Endodermal cell (in vitro differentiated cells): ENCODE measurements around the gene CLMN. TPM values are rescaled to one million over a fixed set of nuclear protein-coding genes. Genes with fewer than 3 reads are reported as not detected.

Source experiments
- DNase-seq: peaks from one replicate; pipeline ENCODE4 v3.0.0-alpha.2; 2017
- H3K27ac ChIP-seq: 2 replicates; pipeline ENCODE4 v1.5.1; 2013; ENCODE audit warnings: mild to moderate bottlenecking, low read depth, low read length, moderate library complexity
- H3K27me3 ChIP-seq: 2 replicates; pipeline ENCODE4 v1.6.1; 2013; ENCODE audit warnings: mild to moderate bottlenecking, low read length, moderate library complexity; ENCODE audit not compliant: insufficient read depth, control insufficient read depth, poor library complexity, severe bottlenecking
- H3K36me3 ChIP-seq: 2 replicates; pipeline ENCODE4 v1.7.0; 2013; ENCODE audit warnings: mild to moderate bottlenecking, low read length, moderate library complexity; ENCODE audit not compliant: control insufficient read depth, insufficient read depth
- H3K4me1 ChIP-seq: one replicate; pipeline ENCODE4 v1.7.0; 2013; ENCODE audit warnings: low read length; ENCODE audit not compliant: control insufficient read depth, insufficient read depth
- H3K4me3 ChIP-seq: 2 replicates; pipeline ENCODE4 v1.5.1; 2013; ENCODE audit warnings: mild to moderate bottlenecking, low read length, moderate library complexity
- H3K9ac ChIP-seq: 2 replicates; pipeline ENCODE4 v1.6.1; 2013; ENCODE audit warnings: mild to moderate bottlenecking, low read length, moderate library complexity; ENCODE audit not compliant: poor library complexity, severe bottlenecking; ENCODE audit errors: extremely low read depth
- H3K9me3 ChIP-seq: 2 replicates; pipeline ENCODE4 v1.6.1; 2013; ENCODE audit warnings: mild to moderate bottlenecking, low read length, moderate library complexity; ENCODE audit not compliant: control insufficient read depth
- H3K27ac Mint-ChIP-seq: 2 replicates; pipeline ENCODE4 v1.8.0; 2020; ENCODE audit warnings: mixed read lengths
- H3K27me3 Mint-ChIP-seq: 2 replicates; pipeline ENCODE4 v1.8.0; 2021; ENCODE audit warnings: mild to moderate bottlenecking, mixed read lengths; ENCODE audit not compliant: insufficient read depth
- H3K36me3 Mint-ChIP-seq: 2 replicates; pipeline ENCODE4 v1.8.0; 2020; ENCODE audit warnings: low read depth, mixed read lengths
- H3K4me1 Mint-ChIP-seq: 2 replicates; pipeline ENCODE4 v1.8.0; 2020; ENCODE audit warnings: mixed read lengths
- H3K4me3 Mint-ChIP-seq: 2 replicates; pipeline ENCODE4 v1.8.0; 2020; ENCODE audit warnings: mild to moderate bottlenecking, moderate library complexity, mixed read lengths
- H3K9me3 Mint-ChIP-seq: 2 replicates; pipeline ENCODE4 v1.8.0; 2020; ENCODE audit warnings: mild to moderate bottlenecking, mixed read lengths
- CTCF ChIP-seq: fragments of 200-600 bp; sonication (generic); conservative IDR thresholded peaks from 2 replicates; pipeline ENCODE4 v1.5.0; 2021; ENCODE audit warnings: antibody characterized with exemption, mild to moderate bottlenecking
- whole genome bisulfite sequencing, 2 experiments: methylation state at CpG; one replicate each; pipeline versions ENCODE4 v1.1.5 to v1.1.7; 2013; ENCODE audit warnings: missing lambda C conversion rate in 2 of 2, mixed read lengths in 1 of 2; ENCODE audit not compliant: insufficient coverage in 1 of 2, insufficient read length in 1 of 2; 5-methylcytosine and 5-hydroxymethylcytosine counted together
- total RNA-seq, 2 donors: library from RNA; stranded (reverse); fragmentation: NEBNext Ultra II Directional in 1 of 2; extraction: Animal tissue kit (Norgen Biotek cat#: 25700) in 1 of 2; gene quantifications; 2 replicates in 1 of 2; 3 replicates in 1 of 2; pipeline ENCODE4 v1.2.1, GENCODE V29; 2021

The CLMN gene
- total RNA-seq, 2 donors from 2014 or later: 9.5 to 11.7 TPM

DNA sequence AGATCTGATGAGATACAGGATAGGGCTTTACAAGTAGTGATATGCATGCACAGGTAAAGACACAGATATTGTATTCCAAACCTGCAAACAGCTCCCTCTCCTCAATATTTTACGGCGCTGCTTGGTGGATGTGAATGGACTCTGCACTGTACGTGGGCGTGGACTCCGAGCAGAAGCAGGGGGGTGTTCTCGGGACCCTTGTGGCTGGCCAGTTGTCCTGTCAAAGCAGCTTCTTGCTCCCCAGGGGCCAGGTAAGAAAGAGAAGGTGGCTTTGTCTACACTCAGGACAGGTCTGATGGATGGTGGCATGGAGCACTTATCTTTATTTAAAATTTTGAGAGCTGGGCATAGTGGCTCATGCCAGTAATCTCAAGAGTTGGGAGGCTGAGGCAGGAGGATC is 29.5 kb upstream of the CLMN start:
- Mint-ChIP-seq H3K4me1 (no peaks in the 10 kb centered on the region), H3K27ac (no peak overlapping the region), H3K36me3 (peaks cover 1% of the 10 kb centered on the region), H3K4me3 (no peak overlapping the region), H3K27me3 (peaks cover 2% of the 10 kb centered on the region), H3K9me3 (peaks cover 5% of the 10 kb centered on the region)
- Histone ChIP-seq H3K9me3 (no peaks in the 10 kb centered on the region), H3K27me3 (no peaks in the 10 kb centered on the region), H3K27ac (no peak overlapping the region), H3K4me1 (no peaks in the 10 kb centered on the region), H3K36me3 (no peaks in the 10 kb centered on the region), H3K9ac (no peak overlapping the region), H3K4me3 (no peak overlapping the region)
- no peak for DNase-seq
- WGBS, 2 experiments: 92 to 100% methylated on average over 5 to 6 of the region's 6 CpGs
- TF ChIP-seq CTCF: no peak

GRCh38 chr14:95348395-95349080 is 28.8 kb upstream of the CLMN start:
- Histone ChIP-seq H3K4me1 (no peaks in the 10 kb centered on the region), H3K27ac (no peak overlapping the region), H3K9ac (no peak overlapping the region), H3K36me3 (no peaks in the 10 kb centered on the region), H3K27me3 (no peaks in the 10 kb centered on the region), H3K4me3 (no peak overlapping the region), H3K9me3 (no peaks in the 10 kb centered on the region)
- Mint-ChIP-seq H3K27me3 (peaks cover 2% of the 10 kb centered on the region), H3K9me3 (peaks cover under 1% of the 10 kb centered on the region), H3K27ac (no peak overlapping the region), H3K36me3 (no peaks in the 10 kb centered on the region), H3K4me1 (no peaks in the 10 kb centered on the region), H3K4me3 (no peak overlapping the region)
- peak; percentile 73 for DNase-seq
- 83 to 84% methylated on average over 8 to 10 of the region's 10 CpGs for WGBS, 2 experiments
- peak; percentile 52 for TF ChIP-seq CTCF

- H3K9ac ChIP-seq: no peak overlapping the region
- Mint-ChIP-seq H3K27ac (peak overlapping the region; percentile 75), H3K9me3 (no peaks in the 10 kb centered on the region), H3K4me3 (no peak overlapping the region), H3K36me3 (no peaks in the 10 kb centered on the region), H3K27me3 (peaks cover 2% of the 10 kb centered on the region), H3K4me1 (no peaks in the 10 kb centered on the region)
- H3K27ac ChIP-seq: no peak overlapping the region
- peak; percentile 85 for DNase-seq
- no peaks in the 10 kb centered on the region for H3K27me3 ChIP-seq
- peak; percentile 9 for TF ChIP-seq CTCF
- H3K4me1 ChIP-seq: no peaks in the 10 kb centered on the region
- no peak overlapping the region for H3K4me3 ChIP-seq
- WGBS, 2 experiments: 90% methylated on average over 1 of the region's 1 CpG; no CpG with 5 or more reads in 1 of the 2 experiments
- H3K9me3 ChIP-seq: no peaks in the 10 kb centered on the region
- no peaks in the 10 kb centered on the region for H3K36me3 ChIP-seq
Measured at GRCh38 chr14:95346820-95347219, 27.1 kb upstream of the CLMN start.
